Sigmoid colon (tissue), 7 donors: Measurements from ENCODE around the gene PRR19. TPM values are rescaled to one million over a fixed set of nuclear protein-coding genes. Genes with fewer than 3 reads are reported as not detected.
A peak's percentile ranks its signal among the peaks of the same experiment; 100 is the strongest.

Experiments
- DNase-seq: peaks from one replicate; pipeline ENCODE4 v3.0.0-alpha.2; 2019
- H3K27ac ChIP-seq, 4 donors: fragments of 200-600 bp; sonication (generic); one replicate each; pipeline ENCODE4 v1.5.1; 2016 to 2019; ENCODE audit warnings: mild to moderate bottlenecking in 1 of 4
- H3K27me3 ChIP-seq, 3 donors: fragments of 200-600 bp; sonication (generic); one replicate each; pipeline ENCODE4 v1.5.1; 2019; ENCODE audit warnings: mild to moderate bottlenecking in 1 of 3
- H3K36me3 ChIP-seq, 4 donors: fragments of 200-600 bp; sonication (generic); one replicate each; pipeline ENCODE4 v1.5.1; 2016 to 2019
- H3K4me1 ChIP-seq, 4 donors: fragments of 200-600 bp; sonication (generic); one replicate each; pipeline ENCODE4 v1.5.1; 2017 to 2019
- H3K4me3 ChIP-seq, 4 donors: fragments of 200-600 bp; sonication (generic); one replicate each; pipeline ENCODE4 v1.5.1; 2017 to 2019; ENCODE audit warnings: mild to moderate bottlenecking in 2 of 4, moderate library complexity in 1 of 4
- H3K9me3 ChIP-seq, 4 donors: fragments of 200-600 bp in 3 of 4; sonication (generic) in 3 of 4; one replicate each; pipeline versions ENCODE4 v1.5.1 to v1.6.1; 2013 to 2019
- EP300 ChIP-seq, 4 donors: sonication (generic); formaldehyde crosslinking; IDR thresholded peaks; one replicate each; pipeline ENCODE4 v1.6.1; 2017; ENCODE audit warnings: antibody characterized with exemption in 4 of 4
- POLR2A ChIP-seq, 2 donors: fragments of 450-650 bp; IDR thresholded peaks; one replicate each; pipeline ENCODE4 v1.6.1; 2016; ENCODE audit warnings: antibody characterized with exemption in 2 of 2, mild to moderate bottlenecking in 2 of 2, moderate library complexity in 2 of 2
- POLR2AphosphoS5 ChIP-seq, 4 donors: sonication (generic); formaldehyde crosslinking; IDR thresholded peaks; one replicate each; pipeline ENCODE4 v1.6.1; 2017; ENCODE audit warnings: antibody characterized with exemption in 4 of 4
- WGBS, 2 donors: extraction: QIAGEN DNeasy Blood & Tissue Kit; methylation state at CpG; one replicate each; pipeline ENCODE4 v1.1.7; 2013; 5-methylcytosine and 5-hydroxymethylcytosine counted together
- intact Hi-C: fragments of 100-400 bp; cut with DNase I; formaldehyde crosslinking; loops from one replicate; pipeline ENCODE4 v1.15.1; 2023
- polyA plus RNA-seq, 3 donors: library from polyadenylated mRNA; stranded (reverse); fragments of 200-250 nt; gene quantifications; one replicate each; pipeline ENCODE4 v1.2.3, GENCODE V29; 2013
- total RNA-seq, 4 donors: library from RNA; depleted of rRNA; stranded (reverse); fragments of >200 nt; gene quantifications; one replicate each; pipeline ENCODE4 v1.1.0, GENCODE V29; 2016
- TF ChIP-seq, protein P1 (sequence below), 4 experiments: fragments of 450-650 bp in 3 of 4; fragments of 200-600 bp in 1 of 4; IDR thresholded peaks; one replicate each; pipeline ENCODE4 v1.5.1; 2016 to 2019; ENCODE audit warnings: antibody characterized with exemption in 4 of 4, mild to moderate bottlenecking in 3 of 4, moderate library complexity in 2 of 4
- donor health status: healthy with polysubstance abuse.
- donor health status: Bipolar disorder and iron deficiency.
- donor health status: healthy.

PRR19 gene
- total and polyA plus RNA-seq, 7 donors, result 0.69 to 0.79 TPM; not detected in 5

DNA sequence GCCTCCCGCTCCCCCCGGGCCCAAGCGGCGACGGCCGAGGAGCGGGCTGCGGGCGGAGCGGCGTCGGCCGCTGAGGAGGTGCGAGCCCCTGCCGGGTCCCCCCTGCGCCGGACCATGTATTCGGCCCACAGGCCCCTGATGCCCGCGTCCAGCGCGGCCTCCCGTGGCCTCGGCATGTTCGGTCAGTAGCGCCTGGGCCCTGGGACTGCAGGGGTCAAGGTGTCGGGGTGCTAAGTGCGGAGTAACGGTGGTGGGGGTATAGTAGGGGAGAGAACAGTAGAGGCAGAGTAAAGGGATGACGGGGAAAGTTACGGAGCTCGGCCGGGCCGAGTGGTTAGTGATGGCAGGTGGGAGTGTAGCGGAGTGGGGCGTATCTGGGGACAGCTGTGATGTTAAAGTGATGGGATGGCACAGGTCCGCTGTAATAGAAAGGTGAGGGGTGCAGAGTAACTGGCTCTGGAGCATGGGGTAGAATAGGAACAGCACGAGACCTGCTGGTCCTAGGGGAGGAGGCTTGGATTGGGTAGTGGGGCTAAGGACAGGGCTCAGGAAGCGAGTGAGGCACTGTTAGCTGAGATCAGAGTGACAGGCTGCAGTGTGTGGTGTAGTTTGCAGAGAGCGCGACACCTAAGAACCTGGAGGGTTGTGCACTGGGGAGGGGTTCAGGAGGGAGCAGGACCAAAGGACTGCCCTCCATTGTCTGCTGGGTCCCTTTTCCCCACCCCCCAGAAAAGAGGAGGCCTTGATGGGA lies 17.2 kb upstream of the PRR19 start:
- Histone ChIP-seq H3K27me3 (no peaks in the 10 kb centered on the region), H3K27ac (peak overlapping the region; percentile 84 to 94 (median 92)), H3K4me1 (peaks cover 0 to 60% (median 51%) of the 10 kb centered on the region in 4 donors), H3K9me3 (no peaks in the 10 kb centered on the region), H3K4me3 (peak overlapping the region; percentile 57 to 76 (median 70)), H3K36me3 (peaks cover 5 to 31% (median 27%) of the 10 kb centered on the region in 4 donors)
- 4 to 7% methylated on average over 41 of the region's 41 CpGs for WGBS, 2 donors
- TF ChIP-seq POLR2A (IDR thresholded peaks at IDR 0.05) (no peak), POLR2AphosphoS5 (IDR thresholded peaks at IDR 0.05) (no peak), EP300 (IDR thresholded peaks at IDR 0.05) (no peak)
- TF ChIP-seq, protein P1, sequence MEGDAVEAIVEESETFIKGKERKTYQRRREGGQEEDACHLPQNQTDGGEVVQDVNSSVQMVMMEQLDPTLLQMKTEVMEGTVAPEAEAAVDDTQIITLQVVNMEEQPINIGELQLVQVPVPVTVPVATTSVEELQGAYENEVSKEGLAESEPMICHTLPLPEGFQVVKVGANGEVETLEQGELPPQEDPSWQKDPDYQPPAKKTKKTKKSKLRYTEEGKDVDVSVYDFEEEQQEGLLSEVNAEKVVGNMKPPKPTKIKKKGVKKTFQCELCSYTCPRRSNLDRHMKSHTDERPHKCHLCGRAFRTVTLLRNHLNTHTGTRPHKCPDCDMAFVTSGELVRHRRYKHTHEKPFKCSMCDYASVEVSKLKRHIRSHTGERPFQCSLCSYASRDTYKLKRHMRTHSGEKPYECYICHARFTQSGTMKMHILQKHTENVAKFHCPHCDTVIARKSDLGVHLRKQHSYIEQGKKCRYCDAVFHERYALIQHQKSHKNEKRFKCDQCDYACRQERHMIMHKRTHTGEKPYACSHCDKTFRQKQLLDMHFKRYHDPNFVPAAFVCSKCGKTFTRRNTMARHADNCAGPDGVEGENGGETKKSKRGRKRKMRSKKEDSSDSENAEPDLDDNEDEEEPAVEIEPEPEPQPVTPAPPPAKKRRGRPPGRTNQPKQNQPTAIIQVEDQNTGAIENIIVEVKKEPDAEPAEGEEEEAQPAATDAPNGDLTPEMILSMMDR (IDR thresholded peaks at IDR 0.05), result no peak
- intact Hi-C loops, result loop anchor here (2.0 kb wide), 1 partner anchor 64 kb away; the partner anchor contains the start of gene ZNF526
- peak; percentile 79 for DNase-seq

DNA sequence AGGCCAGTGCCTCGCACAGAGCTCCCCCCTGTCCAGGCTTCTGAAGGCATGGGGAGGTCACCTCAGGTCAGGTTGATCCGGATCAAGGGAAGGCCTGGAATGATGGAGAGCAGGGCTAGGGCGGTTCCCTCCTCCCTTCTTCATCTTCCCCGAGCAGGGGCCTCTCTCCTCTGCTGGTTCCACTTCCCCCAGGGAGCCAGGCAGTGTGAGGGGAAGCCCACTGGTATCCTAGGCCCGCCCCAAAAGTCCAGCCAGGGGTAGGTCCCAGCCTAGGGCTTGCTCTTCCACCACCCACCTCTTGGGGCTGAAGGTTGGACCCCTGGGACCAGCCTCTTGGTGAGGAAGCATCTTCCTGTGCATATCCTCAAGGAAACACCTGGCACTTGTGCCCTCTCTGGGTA lies 16.4 kb upstream of the PRR19 start:
- no peak for TF ChIP-seq POLR2AphosphoS5 (IDR thresholded peaks at IDR 0.05)
- no peak for TF ChIP-seq EP300 (IDR thresholded peaks at IDR 0.05)
- TF ChIP-seq POLR2A (IDR thresholded peaks at IDR 0.05), result no peak
- TF ChIP-seq, protein P1 (IDR thresholded peaks at IDR 0.05), result no peak
- peak overlapping the region; percentile 84 to 94 (median 92) for H3K27ac ChIP-seq
- WGBS, 2 donors, result 44 to 68% methylated on average over 5 of the region's 5 CpGs
- H3K4me1 ChIP-seq, result peaks cover 0 to 54% (median 50%) of the 10 kb centered on the region in 4 donors
- intact Hi-C loops, result loop anchor here (2.0 kb wide), 1 partner anchor 65 kb away; the partner anchor contains the start of gene ZNF526
- no peaks in the 10 kb centered on the region for H3K9me3 ChIP-seq
- peak overlapping the region; percentile 57 to 76 (median 70) for H3K4me3 ChIP-seq
- H3K36me3 ChIP-seq, result peaks cover 10 to 39% (median 35%) of the 10 kb centered on the region in 4 donors
- DNase-seq, result peak; percentile 69
- no peaks in the 10 kb centered on the region for H3K27me3 ChIP-seq

DNA sequence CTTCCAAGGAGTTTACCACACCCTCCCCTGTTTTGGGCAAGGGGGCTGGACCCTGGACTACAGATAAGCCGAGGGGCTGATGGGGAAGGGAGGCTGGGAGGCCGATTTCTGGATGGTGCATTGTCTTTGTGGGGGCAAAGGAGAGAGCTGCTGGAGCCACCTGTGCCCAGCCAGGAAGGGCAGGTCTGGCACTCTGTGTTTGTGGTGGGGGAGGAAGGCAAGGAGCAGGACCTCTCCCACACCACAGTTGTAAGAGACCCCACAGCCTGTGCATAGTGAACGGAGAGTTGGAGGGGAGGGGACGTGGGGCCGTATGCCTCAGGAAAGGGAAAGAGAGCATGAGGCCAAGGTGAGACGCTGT lies 16.0 kb upstream of the PRR19 start:
- TF ChIP-seq, protein P1 (IDR thresholded peaks at IDR 0.05), result no peak
- TF ChIP-seq POLR2AphosphoS5 (IDR thresholded peaks at IDR 0.05) (no peak), EP300 (IDR thresholded peaks at IDR 0.05) (no peak), POLR2A (IDR thresholded peaks at IDR 0.05) (no peak)
- no peaks in the 10 kb centered on the region for H3K27me3 ChIP-seq
- no peaks in the 10 kb centered on the region for H3K9me3 ChIP-seq
- H3K4me3 ChIP-seq, result peak overlapping the region in 2 of 4 donors; percentile 12 to 74
- 47 to 83% methylated on average over 6 of the region's 6 CpGs for WGBS, 2 donors
- peaks cover 10 to 43% (median 39%) of the 10 kb centered on the region in 4 donors for H3K36me3 ChIP-seq
- peaks cover 0 to 51% (median 49%) of the 10 kb centered on the region in 4 donors for H3K4me1 ChIP-seq
- DNase-seq, result peak; percentile 65
- H3K27ac ChIP-seq, result peak overlapping the region; percentile 84 to 94 (median 92)
- intact Hi-C loops, result loop anchor here (2.0 kb wide), 1 partner anchor 65 kb away; the partner anchor contains the start of gene ZNF526

DNA sequence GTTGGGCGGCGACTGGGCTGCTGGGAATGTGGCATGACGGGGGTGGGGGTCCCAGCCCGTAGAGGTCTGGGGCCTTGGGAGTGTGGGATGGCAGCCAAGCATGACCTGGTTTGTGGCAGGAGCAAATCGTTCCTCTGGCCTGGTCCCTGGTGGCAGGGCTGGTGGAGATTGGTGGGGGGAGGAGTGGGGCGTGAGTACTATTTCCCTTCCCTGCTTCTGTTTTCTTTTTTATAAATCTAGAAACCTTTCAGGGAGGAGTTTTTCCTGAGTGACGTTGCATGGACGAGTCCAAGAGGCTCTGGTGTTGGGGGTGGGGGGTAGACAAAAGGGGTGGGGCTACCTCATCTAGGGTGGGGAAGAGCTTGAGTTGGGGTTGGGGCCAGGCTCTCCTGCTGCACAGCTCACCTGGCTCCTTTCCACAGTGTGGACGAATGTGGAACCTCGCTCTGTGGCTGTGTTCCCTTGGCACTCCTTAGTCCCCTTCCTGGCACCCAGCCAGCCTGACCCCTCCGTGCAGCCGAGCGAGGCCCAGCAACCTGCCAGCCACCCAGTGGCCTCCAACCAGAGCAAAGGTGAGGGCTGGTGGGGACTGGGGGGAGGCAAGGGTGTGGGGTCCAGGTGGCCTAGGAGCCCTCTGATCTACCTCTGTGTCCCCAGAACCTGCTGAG lies 15.4 kb upstream of the PRR19 start:
- intact Hi-C loops, result no loop called here
- peaks cover 0 to 45% (median 43%) of the 10 kb centered on the region in 4 donors for H3K4me1 ChIP-seq
- peak; percentile 80 for DNase-seq
- 53 to 70% methylated on average over 13 of the region's 13 CpGs for WGBS, 2 donors
- H3K4me3 ChIP-seq, result peak overlapping the region in 2 of 4 donors; percentile 12 to 74
- H3K27me3 ChIP-seq, result no peaks in the 10 kb centered on the region
- TF ChIP-seq, protein P1 (IDR thresholded peaks at IDR 0.05), result no peak
- TF ChIP-seq POLR2AphosphoS5 (IDR thresholded peaks at IDR 0.05), result peak in 1 of 4 donors; percentile 37
- H3K9me3 ChIP-seq, result no peaks in the 10 kb centered on the region
- peaks cover 10 to 48% (median 40%) of the 10 kb centered on the region in 4 donors for H3K36me3 ChIP-seq
- peak overlapping the region; percentile 84 to 94 (median 92) for H3K27ac ChIP-seq
